Neural crest cell (in vitro differentiated cells): Measurements from ENCODE around the gene LYG1. TPM values are rescaled to one million over a fixed set of nuclear protein-coding genes. Genes with fewer than 3 reads are reported as not detected.
"Not testable (repeated sequence)": the region's sequence is repeated elsewhere in the genome, so short reads cannot be mapped to it uniquely, and the experiment has no call there.

Experiments
- DNase-seq: peaks from one replicate; pipeline ENCODE4 v3.0.0; 2021; ENCODE audit warnings: low read depth, mixed read lengths, low spot score
- H3K27ac Mint-ChIP-seq: one replicate; pipeline ENCODE4 v1.8.0; 2021; ENCODE audit warnings: mild to moderate bottlenecking, mixed read lengths; ENCODE audit not compliant: unreplicated experiment
- H3K27me3 Mint-ChIP-seq: 2 replicates; pipeline ENCODE4 v1.8.0; 2021; ENCODE audit warnings: low read depth, mild to moderate bottlenecking, mixed read lengths
- H3K36me3 Mint-ChIP-seq: 2 replicates; pipeline ENCODE4 v1.8.0; 2021; ENCODE audit warnings: low read depth, mild to moderate bottlenecking, mixed read lengths
- H3K4me1 Mint-ChIP-seq: 2 replicates; pipeline ENCODE4 v1.8.0; 2021; ENCODE audit warnings: mixed read lengths
- H3K4me3 Mint-ChIP-seq: one replicate; pipeline ENCODE4 v1.8.0; 2021; ENCODE audit warnings: mild to moderate bottlenecking, mixed read lengths
- H3K9me3 Mint-ChIP-seq: 2 replicates; pipeline ENCODE4 v1.8.0; 2021; ENCODE audit warnings: mixed read lengths
- long read RNA-seq: library from polyadenylated mRNA; unstranded; transcript quantifications from one replicate; pipeline ENCODE4 v2.0.0, GENCODE V29; 2020
- total RNA-seq: library from RNA; stranded (reverse); gene quantifications from 2 replicates; pipeline ENCODE4 v1.2.1, GENCODE V29; 2021
- TF ChIP-seq, protein P1 (sequence below): fragments of 200-600 bp; sonication (generic); conservative IDR thresholded peaks from 2 replicates; pipeline ENCODE4 v1.5.0; 2021; ENCODE audit warnings: antibody characterized with exemption, mild to moderate bottlenecking

LYG1 gene
- total RNA-seq, result 1.7 and 1.9 TPM in 2 replicates
- long read RNA-seq, partial matches to known transcripts, result 0 of 2 reads
- long read RNA-seq, other reads (novel, unspliced or antisense), result 2 of 2 reads

DNA sequence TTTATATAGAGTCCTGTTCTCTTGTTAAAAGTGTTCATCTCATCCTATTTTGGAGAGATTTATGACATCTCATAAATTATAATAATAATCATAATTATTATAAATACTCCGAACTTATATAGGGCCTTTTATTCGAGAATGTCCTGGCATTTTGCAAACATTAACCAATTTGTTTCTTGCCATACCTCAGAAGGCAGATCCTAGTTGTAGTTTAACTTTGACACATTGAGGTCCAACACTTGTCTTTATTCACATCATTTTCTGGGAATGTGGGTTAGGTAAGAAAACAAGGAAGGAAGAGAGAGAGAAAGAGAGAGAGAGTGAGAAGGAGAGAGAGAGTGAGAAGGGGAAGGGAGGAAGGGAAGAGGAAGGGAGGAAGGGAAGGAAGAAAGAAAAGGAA is at the start of gene LYG1:
LYG1 (minus strand) TSS at position 101 of the 400 bp plus-strand sequence. CDS start 5,527 bp downstream, outside the sequence.
- H3K27me3 Mint-ChIP-seq, DNase-seq, H3K4me3 Mint-ChIP-seq, H3K27ac Mint-ChIP-seq, H3K4me1 Mint-ChIP-seq, H3K36me3 Mint-ChIP-seq, H3K9me3 Mint-ChIP-seq: not testable (repeated sequence)

DNA sequence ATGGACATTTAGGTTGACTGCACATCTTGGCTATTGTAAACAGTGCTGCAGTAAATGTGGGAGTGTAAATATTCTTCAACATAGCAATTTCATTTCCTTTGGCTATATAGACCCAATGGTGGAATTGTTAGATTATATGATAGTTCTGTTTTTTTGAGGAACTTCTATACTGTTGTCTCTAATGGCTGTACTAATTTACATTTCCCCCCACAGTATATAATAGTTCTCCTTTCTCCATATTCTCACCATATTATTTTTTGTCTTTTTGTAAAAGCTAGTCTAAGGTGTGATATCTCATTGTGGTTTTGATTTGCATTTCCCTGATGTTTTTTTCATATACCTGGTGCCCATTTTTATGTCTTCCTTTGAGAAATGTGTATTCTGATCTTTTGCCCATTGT is 49.2 kb upstream of the LYG1 start:
- Mint-ChIP-seq H3K27ac (no peak overlapping the region), H3K4me1 (peaks cover 3% of the 10 kb centered on the region), H3K4me3 (no peak overlapping the region), H3K27me3 (no peaks in the 10 kb centered on the region), H3K9me3 (no peaks in the 10 kb centered on the region), H3K36me3 (no peaks in the 10 kb centered on the region)
- TF ChIP-seq, protein P1, sequence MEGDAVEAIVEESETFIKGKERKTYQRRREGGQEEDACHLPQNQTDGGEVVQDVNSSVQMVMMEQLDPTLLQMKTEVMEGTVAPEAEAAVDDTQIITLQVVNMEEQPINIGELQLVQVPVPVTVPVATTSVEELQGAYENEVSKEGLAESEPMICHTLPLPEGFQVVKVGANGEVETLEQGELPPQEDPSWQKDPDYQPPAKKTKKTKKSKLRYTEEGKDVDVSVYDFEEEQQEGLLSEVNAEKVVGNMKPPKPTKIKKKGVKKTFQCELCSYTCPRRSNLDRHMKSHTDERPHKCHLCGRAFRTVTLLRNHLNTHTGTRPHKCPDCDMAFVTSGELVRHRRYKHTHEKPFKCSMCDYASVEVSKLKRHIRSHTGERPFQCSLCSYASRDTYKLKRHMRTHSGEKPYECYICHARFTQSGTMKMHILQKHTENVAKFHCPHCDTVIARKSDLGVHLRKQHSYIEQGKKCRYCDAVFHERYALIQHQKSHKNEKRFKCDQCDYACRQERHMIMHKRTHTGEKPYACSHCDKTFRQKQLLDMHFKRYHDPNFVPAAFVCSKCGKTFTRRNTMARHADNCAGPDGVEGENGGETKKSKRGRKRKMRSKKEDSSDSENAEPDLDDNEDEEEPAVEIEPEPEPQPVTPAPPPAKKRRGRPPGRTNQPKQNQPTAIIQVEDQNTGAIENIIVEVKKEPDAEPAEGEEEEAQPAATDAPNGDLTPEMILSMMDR, result no peak
- DNase-seq, result no peak

DNA sequence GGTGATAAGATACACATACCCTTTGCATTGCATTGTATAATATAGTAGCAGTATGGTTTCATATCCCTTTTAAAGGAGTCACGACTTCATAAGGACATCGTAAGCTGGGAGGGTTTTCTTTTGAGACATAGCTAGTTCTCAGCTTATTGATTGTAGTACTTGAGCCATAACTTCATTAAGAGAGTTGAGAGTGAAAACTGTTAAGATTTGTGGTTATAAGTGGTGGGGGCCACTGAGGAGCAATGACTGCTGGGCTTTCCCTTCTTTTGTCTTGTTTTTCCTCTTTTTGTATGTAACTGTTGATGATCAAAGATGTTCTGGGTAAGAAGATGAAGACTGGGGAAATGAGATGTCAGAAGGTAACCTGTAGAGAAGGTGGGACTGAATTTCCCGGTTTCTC is 47.2 kb upstream of the LYG1 start:
- no peaks in the 10 kb centered on the region for H3K36me3 Mint-ChIP-seq
- TF ChIP-seq, protein P1, result no peak
- H3K4me1 Mint-ChIP-seq, result no peaks in the 10 kb centered on the region
- DNase-seq, result no peak
- no peaks in the 10 kb centered on the region for H3K27me3 Mint-ChIP-seq
- H3K27ac Mint-ChIP-seq, result no peak overlapping the region
- no peaks in the 10 kb centered on the region for H3K9me3 Mint-ChIP-seq
- no peak overlapping the region for H3K4me3 Mint-ChIP-seq

DNA sequence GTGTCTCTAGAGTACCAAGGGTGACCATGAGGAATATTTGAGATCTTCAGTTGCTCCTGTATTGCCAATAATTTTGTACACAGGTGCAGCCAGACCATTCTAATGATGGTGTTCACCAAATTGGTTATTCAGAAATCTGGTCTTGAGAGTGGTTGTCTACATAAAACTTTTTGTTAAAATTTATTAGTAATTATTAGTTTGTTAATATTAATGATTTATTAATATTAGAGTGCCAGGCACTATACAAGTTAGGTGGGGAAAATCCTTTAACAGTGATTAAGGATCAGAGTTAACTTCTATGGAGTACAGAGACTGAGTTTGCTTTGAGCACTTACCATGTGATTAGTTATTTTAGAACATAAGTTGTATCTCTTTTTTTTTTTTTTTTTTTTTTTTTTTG is 45.2 kb upstream of the LYG1 start:
- Mint-ChIP-seq H3K27ac (no peak overlapping the region), H3K4me1 (no peaks in the 10 kb centered on the region), H3K9me3 (no peaks in the 10 kb centered on the region), H3K36me3 (no peaks in the 10 kb centered on the region), H3K4me3 (no peak overlapping the region), H3K27me3 (no peaks in the 10 kb centered on the region)
- TF ChIP-seq, protein P1, result no peak
- DNase-seq, result no peak

DNA sequence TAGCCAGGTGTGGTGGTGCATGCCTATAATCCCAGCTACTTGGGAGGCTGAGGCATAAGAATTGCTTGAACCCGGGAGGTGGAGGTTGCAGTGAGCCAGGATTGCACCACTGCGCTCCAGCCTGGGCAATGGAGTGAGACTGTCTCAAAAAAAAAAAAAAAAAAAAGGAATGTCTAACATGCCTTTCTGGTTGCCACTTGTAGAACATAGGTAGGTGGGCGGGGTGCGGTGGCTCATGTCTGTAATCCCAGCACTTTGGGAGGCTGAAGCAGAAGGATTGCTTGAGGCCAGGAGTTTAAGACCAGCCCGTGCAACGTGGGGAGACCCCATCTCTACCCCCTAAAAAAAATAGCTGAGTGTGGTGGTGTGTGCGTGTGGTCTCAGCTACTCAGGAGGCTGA is 44.4 kb upstream of the LYG1 start:
- H3K27ac Mint-ChIP-seq, DNase-seq, H3K27me3 Mint-ChIP-seq, H3K36me3 Mint-ChIP-seq, H3K9me3 Mint-ChIP-seq, H3K4me3 Mint-ChIP-seq, H3K4me1 Mint-ChIP-seq: not testable (repeated sequence)

DNA sequence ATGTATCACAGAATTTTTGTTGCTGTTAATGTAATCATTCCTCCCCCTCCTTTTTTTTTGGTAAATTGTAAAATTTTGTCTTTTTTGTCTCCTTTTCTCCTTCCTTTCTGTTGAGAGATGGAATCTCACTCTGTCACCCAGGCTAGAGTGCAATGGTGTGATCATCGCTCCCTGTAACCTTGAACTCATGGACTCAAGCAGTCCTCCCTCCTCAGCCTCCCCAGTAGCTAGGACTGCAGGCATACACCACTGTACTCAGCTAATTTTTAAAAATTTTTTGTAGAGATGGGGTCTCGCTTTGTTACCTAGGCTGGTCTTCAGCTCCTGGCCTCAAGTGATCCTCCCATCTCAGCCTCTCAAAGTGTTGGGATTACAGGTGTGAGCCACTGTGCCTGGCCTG is 41.5 kb upstream of the LYG1 start:
- Mint-ChIP-seq H3K4me3 (no peak overlapping the region), H3K36me3 (no peaks in the 10 kb centered on the region), H3K27ac (no peak overlapping the region), H3K9me3 (no peaks in the 10 kb centered on the region), H3K27me3 (no peaks in the 10 kb centered on the region), H3K4me1 (no peaks in the 10 kb centered on the region)
- TF ChIP-seq, protein P1, result no peak
- no peak for DNase-seq
